Mucosa of gallbladder (tissue), 1 donor: Measurements from ENCODE around the gene PTGES3. TPM values are rescaled to one million over a fixed set of nuclear protein-coding genes. Genes with fewer than 3 reads are reported as not detected.
"Not testable (repeated sequence)": the region's sequence is repeated elsewhere in the genome, so short reads cannot be mapped to it uniquely, and the experiment has no call there.

ENCODE experiments used
- DNase-seq: peaks from one replicate; pipeline ENCODE4 v3.0.0-alpha.2; 2020; ENCODE audit warnings: low spot score
- total RNA-seq: library from RNA; stranded (reverse); gene quantifications from one replicate; pipeline ENCODE4 v1.2.1, GENCODE V29; 2021
- donor health status: DM: no; HTN: no; CAD: no.

The PTGES3 gene
- total RNA-seq, 1 donor from 2014 or later, result 201 TPM

- no peak for DNase-seq
Measured at GRCh38 chr12:56709759-56710376, 21.8 kb upstream of the PTGES3 start.

DNA sequence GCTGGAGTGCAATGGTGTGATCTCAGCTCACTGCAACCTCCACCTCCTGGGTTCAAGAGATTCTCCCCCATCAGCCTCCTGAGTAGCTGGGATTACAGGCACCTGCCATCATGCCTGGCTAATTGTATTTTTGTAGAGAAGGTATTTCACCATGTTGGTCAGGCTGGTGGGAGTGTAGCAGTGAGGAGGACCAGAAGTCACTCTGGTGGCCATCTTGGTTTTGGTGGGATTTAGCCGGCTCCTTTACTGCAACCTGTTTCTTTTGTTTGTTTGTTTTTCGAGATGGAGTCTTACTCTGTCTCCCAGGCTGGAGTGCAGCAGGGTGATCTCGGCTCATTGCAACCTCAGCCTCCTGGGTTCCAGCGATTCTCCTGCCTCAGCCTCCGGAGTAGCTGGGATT lies 16.4 kb upstream of the PTGES3 start:
- not testable (repeated sequence) for DNase-seq

DNA sequence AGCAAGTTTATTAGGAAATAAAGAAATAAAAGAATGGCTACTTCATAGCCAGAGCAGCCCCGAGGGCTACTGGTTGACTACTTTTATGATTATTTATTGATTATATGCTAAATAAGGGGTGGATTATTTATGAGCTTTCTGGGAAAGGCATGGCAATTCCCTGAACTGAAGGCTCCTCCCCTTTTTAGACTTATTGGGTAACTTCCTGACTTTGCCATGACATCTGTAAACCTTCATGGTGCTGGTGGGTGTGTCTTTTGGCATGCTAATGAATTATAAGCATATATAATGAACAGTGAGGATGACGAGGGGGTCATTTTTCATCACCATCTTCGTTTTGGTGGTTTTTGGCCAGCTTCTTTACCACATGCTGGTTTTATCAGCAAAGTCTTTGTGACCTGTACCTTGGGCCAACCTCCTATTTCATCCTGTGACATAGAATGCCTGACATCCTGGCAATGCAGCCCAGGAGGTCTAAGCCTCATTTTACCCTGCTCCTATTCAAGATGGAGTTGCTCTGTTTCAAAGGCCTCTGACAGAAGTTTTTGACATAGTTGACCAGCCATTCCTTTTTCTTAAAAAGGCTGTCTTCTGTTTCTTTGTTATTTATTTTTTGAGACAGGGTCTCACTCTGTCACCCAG lies 11.1 kb upstream of the PTGES3 start:
- no peak for DNase-seq

DNA sequence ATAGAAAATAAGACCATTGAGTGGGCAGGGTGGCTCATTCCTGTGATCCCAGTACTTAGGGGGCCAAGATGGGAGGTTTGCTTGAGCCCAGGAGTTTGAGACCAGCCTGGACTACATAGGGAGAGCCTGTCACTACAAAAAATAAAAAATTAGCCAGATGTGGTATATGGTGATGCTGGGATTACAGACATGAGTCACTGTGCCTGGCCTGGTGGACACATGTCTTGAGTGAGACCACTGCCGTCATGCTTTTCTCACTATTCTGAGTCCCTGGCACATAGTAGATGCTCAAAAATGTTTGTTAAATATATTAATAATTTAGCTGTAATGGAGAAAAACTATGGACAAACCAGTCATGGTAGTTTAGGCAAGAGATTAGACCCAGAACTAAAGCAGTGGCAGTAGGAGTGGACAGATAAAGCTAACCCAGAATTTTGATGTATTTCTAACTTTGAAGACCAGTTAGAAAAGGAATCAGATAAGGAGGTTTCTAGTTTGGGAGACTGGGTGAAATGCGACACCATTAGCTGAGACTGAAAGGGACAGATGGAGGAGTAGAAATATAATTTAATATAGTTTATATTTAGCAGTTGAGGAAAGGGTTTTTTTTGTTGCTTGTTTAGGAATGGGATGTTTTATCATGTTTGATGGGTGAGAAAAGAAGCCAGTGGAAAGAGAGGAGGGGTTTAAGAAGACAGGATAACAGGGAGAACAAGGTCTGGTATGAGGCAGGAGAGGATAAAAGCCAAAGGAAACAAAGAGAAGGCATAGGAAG lies 7.4 kb upstream of the PTGES3 start:
- no peak for DNase-seq

- DNase-seq, result no peak
Measured at GRCh38 chr12:56694161-56694560, 6.1 kb upstream of the PTGES3 start.

GRCh38 chr12:56688846-56689109 lies 694 bp upstream of the PTGES3 start:
- DNase-seq, result no peak

DNA sequence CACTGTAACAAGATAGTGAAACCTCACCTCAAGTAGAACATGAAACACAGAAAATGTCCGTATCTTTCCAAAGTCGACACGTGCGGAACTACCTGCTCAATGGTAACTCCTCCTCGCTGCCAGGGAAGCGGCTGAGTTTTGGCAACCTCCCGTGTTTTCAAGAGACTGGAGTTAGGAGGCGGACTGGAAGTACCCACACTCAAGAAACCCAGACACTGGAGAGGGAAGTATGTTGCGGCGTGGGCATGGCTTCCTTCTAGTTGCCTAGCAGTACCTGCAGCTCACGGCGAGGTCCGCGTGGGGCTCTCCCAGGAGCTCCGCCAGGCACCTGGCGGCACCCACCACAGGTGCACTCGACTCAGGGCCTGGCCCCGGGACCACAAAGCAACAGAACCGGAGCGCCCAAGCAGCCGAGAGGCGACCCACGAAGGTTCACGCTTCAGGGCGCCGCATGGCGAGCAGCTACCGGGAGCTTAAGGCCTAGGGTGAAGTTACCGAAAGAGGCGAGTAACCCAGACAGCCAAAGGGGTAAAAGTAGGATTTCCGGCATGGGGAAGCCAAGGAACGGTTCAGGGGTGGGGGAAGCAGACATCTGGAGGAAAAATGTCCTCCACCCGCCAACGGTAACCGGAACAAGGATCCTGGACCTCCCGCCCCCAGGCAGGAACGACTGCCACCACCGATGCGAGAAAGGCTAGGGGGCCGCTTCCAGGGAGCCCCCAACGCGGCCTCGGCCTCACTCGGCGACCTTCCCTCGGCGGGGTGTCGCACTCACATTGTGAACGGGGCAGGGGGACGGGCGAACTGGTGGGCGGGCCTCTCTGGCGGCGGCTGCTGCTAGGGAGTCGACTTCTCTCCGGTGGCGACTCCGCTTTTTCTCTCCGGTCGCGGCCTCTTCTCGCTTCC lies 608 bp downstream of the PTGES3 start:
- DNase-seq, result peak; percentile 51

GRCh38 chr12:56684745-56685359 lies 3.2 kb downstream of the PTGES3 start:
- DNase-seq, result no peak

- no peak for DNase-seq
Measured at GRCh38 chr12:56682323-56682722, 5.8 kb downstream of the PTGES3 start.

GRCh38 chr12:56679883-56680575 lies 8.1 kb downstream of the PTGES3 start:
- no peak for DNase-seq

DNA sequence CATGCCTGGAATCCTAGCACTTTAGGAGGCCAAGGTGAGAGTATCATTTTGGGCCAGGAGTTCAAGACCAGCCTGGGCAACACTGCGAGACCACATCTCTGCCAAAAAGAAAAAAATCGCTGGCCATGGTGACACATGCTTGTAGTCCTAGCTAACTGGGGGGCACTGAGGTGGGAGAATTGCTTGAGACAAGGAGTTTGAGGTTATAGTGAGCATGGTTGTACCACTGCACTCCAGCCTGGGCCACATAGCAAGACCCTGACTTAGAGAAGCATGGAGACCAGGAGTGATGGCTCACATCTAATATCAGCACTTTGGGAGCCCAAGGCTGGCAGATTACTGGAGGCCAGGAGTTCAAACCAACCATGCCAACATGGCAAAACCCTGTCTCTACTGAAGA lies 9.2 kb downstream of the PTGES3 start:
- DNase-seq, result no peak

- no peak for DNase-seq
Measured at GRCh38 chr12:56677680-56678079, 10.4 kb downstream of the PTGES3 start.

GRCh38 chr12:56676851-56677580 lies 11.1 kb downstream of the PTGES3 start:
- DNase-seq, result no peak

- no peak for DNase-seq
Measured at GRCh38 chr12:56671608-56672007, 16.5 kb downstream of the PTGES3 start.

DNA sequence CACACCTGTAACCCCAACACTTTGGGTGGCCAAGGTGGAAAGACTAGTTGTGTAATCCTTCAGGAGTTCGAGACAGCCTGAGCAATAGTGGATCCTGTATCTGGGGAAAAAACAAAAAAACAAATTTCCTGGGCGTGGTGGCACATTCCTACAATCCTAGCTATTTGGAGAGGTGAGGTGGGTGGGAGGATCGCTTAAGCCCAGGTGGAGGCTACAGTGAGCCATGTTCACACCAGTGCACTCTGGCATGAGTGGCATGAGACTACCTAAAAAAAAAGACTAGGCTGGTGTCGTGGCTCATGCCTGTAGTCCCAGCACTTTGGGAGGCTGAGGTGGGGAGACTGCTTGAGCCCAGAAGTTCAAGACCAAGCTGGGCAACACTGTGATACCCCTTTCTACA lies 17.2 kb downstream of the PTGES3 start:
- DNase-seq, result no peak

GRCh38 chr12:56668197-56668457 lies 20.0 kb downstream of the PTGES3 start:
- no peak for DNase-seq

DNA sequence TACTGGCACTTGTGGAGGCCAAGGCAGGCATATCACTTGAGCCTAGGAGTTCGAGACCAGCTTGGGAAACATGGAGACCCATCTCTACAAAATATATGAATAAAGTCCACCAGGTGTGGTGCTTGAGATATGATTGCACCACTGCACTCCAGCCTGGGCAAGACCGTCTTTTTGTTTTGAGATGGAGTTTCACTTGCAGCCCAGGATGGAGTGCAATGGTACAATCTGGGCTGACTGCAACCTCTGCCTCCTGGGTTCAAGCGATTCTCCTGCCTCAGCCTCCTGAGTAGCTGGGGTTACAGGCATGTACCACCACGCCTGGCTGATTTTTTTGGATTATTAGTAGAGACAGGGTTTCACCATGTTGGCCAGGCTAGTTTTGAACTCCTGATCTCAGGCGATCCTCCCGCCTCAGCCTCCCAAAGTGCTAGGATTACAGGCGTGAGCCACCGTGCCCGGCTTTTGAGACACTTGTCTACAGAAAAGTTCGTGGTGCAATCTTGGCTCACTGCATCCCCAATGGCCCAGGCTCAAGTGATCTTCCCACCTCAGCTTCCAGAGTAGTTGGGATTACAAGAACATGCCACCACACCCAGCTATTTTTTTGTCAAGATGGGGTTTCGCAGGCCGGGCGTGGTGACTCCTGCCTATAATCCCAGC lies 26.0 kb downstream of the PTGES3 start:
- no peak for DNase-seq

- no peak for DNase-seq
Measured at GRCh38 chr12:56661560-56661959, 26.5 kb downstream of the PTGES3 start.

- DNase-seq, result no peak
Measured at GRCh38 chr12:56658921-56659320, 29.2 kb downstream of the PTGES3 start.
